Neuronal stem cell (in vitro differentiated cells): Measurements from ENCODE around the gene OTP. TPM values are rescaled to one million over a fixed set of nuclear protein-coding genes. Genes with fewer than 3 reads are reported as not detected.

Source experiments
- DNase-seq: peaks from one replicate; pipeline ENCODE4 v3.0.0-alpha.2; 2013; ENCODE audit warnings: low spot score
- H2AFZ ChIP-seq: one replicate; pipeline ENCODE4 v1.6.1; 2013; ENCODE audit warnings: mild to moderate bottlenecking, low read length, inconsistent platforms
- H2AK5ac ChIP-seq: 2 replicates; pipeline ENCODE4 v1.6.1; 2013; ENCODE audit warnings: low read depth, mild to moderate bottlenecking, inconsistent platforms, low read length, moderate library complexity, mixed read lengths
- H2BK120ac ChIP-seq: 2 replicates; pipeline ENCODE4 v1.6.1; 2013; ENCODE audit warnings: low read depth, mild to moderate bottlenecking, inconsistent platforms, low read length, moderate library complexity, mixed read lengths
- H2BK12ac ChIP-seq: one replicate; pipeline ENCODE4 v1.6.1; 2013; ENCODE audit warnings: low read length, inconsistent platforms
- H2BK15ac ChIP-seq: 2 replicates; pipeline ENCODE4 v1.6.1; 2013; ENCODE audit warnings: mild to moderate bottlenecking, low read length, inconsistent platforms, mixed read lengths
- H2BK5ac ChIP-seq: one replicate; pipeline ENCODE4 v1.6.1; 2013; ENCODE audit warnings: inconsistent platforms, mild to moderate bottlenecking, low read length, moderate library complexity
- H3K14ac ChIP-seq: one replicate; pipeline ENCODE4 v1.6.1; 2013; ENCODE audit warnings: low read length, inconsistent platforms
- H3K18ac ChIP-seq: 2 replicates; pipeline ENCODE4 v1.6.1; 2013; ENCODE audit warnings: low read length, inconsistent platforms
- H3K23ac ChIP-seq: 2 replicates; pipeline ENCODE4 v1.6.1; 2013; ENCODE audit warnings: low read depth, mild to moderate bottlenecking, mixed read lengths, low read length, inconsistent platforms; ENCODE audit not compliant: poor library complexity
- H3K27ac ChIP-seq: replicated peaks from 3 replicates; pipeline ENCODE4 v1.5.1; 2013; ENCODE audit warnings: low read length, inconsistent platforms
- H3K27me3 ChIP-seq, 3 experiments: 2 replicates each; pipeline ENCODE4 v1.6.1; 2013; ENCODE audit warnings: low read length in 3 of 3, mild to moderate bottlenecking in 2 of 3, inconsistent platforms in 1 of 3, low read depth in 1 of 3, mixed read lengths in 1 of 3, moderate library complexity in 1 of 3; ENCODE audit not compliant: control insufficient read depth in 3 of 3, insufficient read depth in 3 of 3
- H3K36me3 ChIP-seq, 2 donors: replicated peaks in 1 of 2; 2 replicates each; pipeline ENCODE4 v1.6.1; 2013; ENCODE audit warnings: low read length in 2 of 2; ENCODE audit not compliant: control insufficient read depth in 2 of 2, insufficient read depth in 2 of 2
- H3K4ac ChIP-seq: 2 replicates; pipeline ENCODE4 v1.6.1; 2013; ENCODE audit warnings: inconsistent platforms, mild to moderate bottlenecking, low read length, moderate library complexity
- H3K4me1 ChIP-seq, 2 donors: 1 replicate in 1 of 2; 2 replicates in 1 of 2; pipeline ENCODE4 v1.6.1; 2013; ENCODE audit warnings: low read length in 2 of 2, low read depth in 1 of 2; ENCODE audit not compliant: control insufficient read depth in 2 of 2, insufficient read depth in 1 of 2
- H3K4me2 ChIP-seq: one replicate; pipeline ENCODE4 v1.6.1; 2013; ENCODE audit warnings: mild to moderate bottlenecking, low read length, inconsistent platforms; ENCODE audit not compliant: insufficient read depth, poor library complexity, severe bottlenecking
- H3K4me3 ChIP-seq, 2 donors: 2 replicates each; pipeline ENCODE4 v1.5.1; 2013; ENCODE audit warnings: low read length in 2 of 2, mild to moderate bottlenecking in 2 of 2, inconsistent platforms in 1 of 2, moderate library complexity in 1 of 2
- H3K79me1 ChIP-seq: one replicate; pipeline ENCODE4 v1.6.1; 2013; ENCODE audit warnings: low read depth, mild to moderate bottlenecking, inconsistent platforms, low read length, moderate library complexity
- H3K9ac ChIP-seq: one replicate; pipeline ENCODE4 v1.6.1; 2013; ENCODE audit warnings: mild to moderate bottlenecking, low read depth, low read length, inconsistent platforms; ENCODE audit not compliant: poor library complexity
- H3K9me3 ChIP-seq, 2 donors: replicated peaks in 1 of 2; 2 replicates each; pipeline versions ENCODE3 to v1.6.1; 2013; ENCODE audit warnings: low read length in 2 of 2, mild to moderate bottlenecking in 2 of 2, inconsistent platforms in 1 of 2, low read depth in 1 of 2, mixed read lengths in 1 of 2, moderate library complexity in 1 of 2; ENCODE audit not compliant: control insufficient read depth in 2 of 2, insufficient read depth in 1 of 2
- H4K8ac ChIP-seq: one replicate; pipeline ENCODE4 v1.6.1; 2013; ENCODE audit warnings: low read depth, mild to moderate bottlenecking, inconsistent platforms, low read length, moderate library complexity
- H4K91ac ChIP-seq: one replicate; pipeline ENCODE4 v1.6.1; 2013; ENCODE audit warnings: low read length, low read depth, mild to moderate bottlenecking, inconsistent platforms; ENCODE audit not compliant: poor library complexity
- WGBS, 2 donors: extraction: QIAGEN DNeasy Blood & Tissue Kit; methylation state at CpG; one replicate each; pipeline ENCODE4 v1.1.7; 2013; ENCODE audit warnings: missing lambda C conversion rate in 2 of 2, mixed read lengths in 1 of 2; ENCODE audit not compliant: insufficient read length in 2 of 2, insufficient replicate concordance in 1 of 2; ENCODE audit errors: extremely low coverage in 2 of 2; 5-methylcytosine and 5-hydroxymethylcytosine counted together
- polyA plus RNA-seq, 2 experiments: library from polyadenylated mRNA; stranded (reverse); fragments of 200-250 nt; gene quantifications; one replicate each; pipeline ENCODE4 v1.2.3, GENCODE V29; 2013

Gene OTP
- 0.13 TPM for polyA plus RNA-seq (2013, experiment 1 of 2)
- polyA plus RNA-seq (2013, experiment 2 of 2), result 0.10 TPM

DNA sequence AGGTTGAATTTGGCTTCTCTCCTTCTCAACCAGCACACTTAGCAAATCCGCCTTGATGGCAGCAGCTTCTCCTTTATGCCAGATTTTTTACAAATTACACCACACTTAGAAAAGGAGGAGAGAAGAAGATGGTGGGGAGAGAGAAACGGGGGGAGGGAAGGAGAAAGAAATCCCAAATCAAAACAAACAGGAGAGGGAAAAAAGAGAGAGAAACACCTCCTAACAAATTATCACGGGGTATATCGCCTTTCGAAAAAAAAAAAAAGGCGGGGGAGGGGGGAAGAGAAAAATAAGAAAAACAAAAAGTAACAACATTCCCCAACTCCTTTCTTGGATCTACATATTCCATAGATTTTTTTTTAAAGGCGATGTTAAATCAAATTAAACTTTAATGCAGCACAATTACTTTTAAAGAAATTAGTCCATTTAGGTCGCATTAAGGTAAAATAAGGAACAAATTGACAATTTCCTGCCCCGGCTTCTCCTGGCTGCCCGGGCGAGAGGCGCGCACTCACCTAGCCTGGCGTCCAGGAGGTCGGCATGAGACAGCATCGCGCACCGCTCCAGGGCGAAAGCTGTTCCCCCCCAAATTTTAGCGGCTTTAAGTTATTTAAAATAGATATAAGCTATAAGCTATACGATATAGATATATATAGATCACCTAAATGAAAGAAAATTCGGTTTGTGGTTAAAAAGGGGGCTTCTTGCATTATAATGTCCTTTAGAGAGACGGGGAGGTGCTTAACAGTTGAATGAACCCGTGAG lies at the start of gene OTP:
OTP (minus strand) TSS at position 716 of the 765 bp plus-strand sequence; CDS start at position 552, 164 bp downstream.
- peak within 1 kb of the TSS; percentile 46 for H3K4me2 ChIP-seq
- no peak within 1 kb of the TSS for H4K8ac ChIP-seq
- H2AFZ ChIP-seq, result peak within 1 kb of the TSS; percentile 87
- no peak within 1 kb of the TSS for H2BK15ac ChIP-seq
- H3K23ac ChIP-seq, result peak within 1 kb of the TSS; percentile 71
- no peak within 1 kb of the TSS for H3K27ac ChIP-seq
- no peak within 1 kb of the TSS for H2BK120ac ChIP-seq
- no peaks in the 10 kb centered on the region for H3K36me3 ChIP-seq
- no peak within 1 kb of the TSS for H2AK5ac ChIP-seq
- no peak within 1 kb of the TSS for H2BK5ac ChIP-seq
- H3K9me3 ChIP-seq, result peaks cover 0 to 1% of the 10 kb centered on the region in 2 donors
- H3K14ac ChIP-seq, result no peak within 1 kb of the TSS
- peak within 1 kb of the TSS; percentile 14 to 67 for H3K4me3 ChIP-seq
- H3K27me3 ChIP-seq, result peaks cover 35 to 100% (median 79%) of the 10 kb centered on the region in 3 experiments
- no peaks in the 10 kb centered on the region for H3K79me1 ChIP-seq
- no peak within 1 kb of the TSS for H3K4ac ChIP-seq
- no CpG with 5 or more reads among the region's 24 CpGs for WGBS, 2 donors
- H4K91ac ChIP-seq, result no peak within 1 kb of the TSS
- H3K9ac ChIP-seq, result peak within 1 kb of the TSS; percentile 24
- no peak for DNase-seq
- H2BK12ac ChIP-seq, result peak within 1 kb of the TSS; percentile 36
- H3K18ac ChIP-seq, result peak within 1 kb of the TSS; percentile 84
- H3K4me1 ChIP-seq, result peaks cover 7 to 11% of the 10 kb centered on the region in 2 donors

- H3K9ac ChIP-seq, result no peak overlapping the region
- H3K4me3 ChIP-seq, result no peak overlapping the region
Measured at GRCh38 chr5:77683171-77683732, 44.7 kb upstream of the OTP start.

GRCh38 chr5:77670526-77670925 lies 32.0 kb upstream of the OTP start:
- H3K23ac ChIP-seq, result no peak overlapping the region
- no CpG with 5 or more reads among the region's 3 CpGs for WGBS, 2 donors
- no peak for DNase-seq

More at GRCh38 chr5:77683171-77683732, 44.7 kb upstream of the OTP start:
- Histone ChIP-seq H3K14ac (no peak overlapping the region), H2AK5ac (no peak overlapping the region), H4K8ac (no peak overlapping the region), H3K4me1 (peaks cover 0 to 2% of the 10 kb centered on the region in 2 donors), H3K27me3 (no peaks in the 10 kb centered on the region), H3K18ac (no peak overlapping the region), H2BK12ac (no peak overlapping the region), H2BK15ac (no peak overlapping the region), H4K91ac (no peak overlapping the region), H3K23ac (no peak overlapping the region), H2BK5ac (no peak overlapping the region), H2BK120ac (no peak overlapping the region), H3K79me1 (no peaks in the 10 kb centered on the region), H3K9me3 (no peaks in the 10 kb centered on the region), H2AFZ (no peak overlapping the region), H3K4ac (no peak overlapping the region), H3K27ac (no peak overlapping the region), H3K36me3 (peaks cover 1 to 8% of the 10 kb centered on the region in 2 donors), H3K4me2 (no peak overlapping the region)
- DNase-seq, result no peak
- WGBS, 2 donors, result no CpG with 5 or more reads among the region's 6 CpGs

GRCh38 chr5:77669677-77670076 lies 31.2 kb upstream of the OTP start:
- peaks cover 0 to 75% (median 0%) of the 10 kb centered on the region in 3 experiments for H3K27me3 ChIP-seq
- H3K27ac ChIP-seq, result no peak overlapping the region
- H3K18ac ChIP-seq, result no peak overlapping the region
- H2BK5ac ChIP-seq, result no peak overlapping the region
- no peak overlapping the region for H2AFZ ChIP-seq
- H2BK120ac ChIP-seq, result no peak overlapping the region
- H3K4me1 ChIP-seq, result peaks cover 0 to 3% of the 10 kb centered on the region in 2 donors
- H3K4me2 ChIP-seq, result no peak overlapping the region
- H2BK15ac ChIP-seq, result no peak overlapping the region
- no peak overlapping the region for H4K8ac ChIP-seq
- H3K14ac ChIP-seq, result no peak overlapping the region
- H2AK5ac ChIP-seq, result no peak overlapping the region
- no peak overlapping the region for H3K23ac ChIP-seq
- H3K9ac ChIP-seq, result no peak overlapping the region
- H3K79me1 ChIP-seq, result no peaks in the 10 kb centered on the region
- H4K91ac ChIP-seq, result no peak overlapping the region
- H3K9me3 ChIP-seq, result no peaks in the 10 kb centered on the region
- H3K4me3 ChIP-seq, result no peak overlapping the region
- H3K36me3 ChIP-seq, result no peaks in the 10 kb centered on the region
- no peak for DNase-seq
- H3K4ac ChIP-seq, result no peak overlapping the region
- H2BK12ac ChIP-seq, result no peak overlapping the region
- WGBS, 2 donors, result no CpG with 5 or more reads among the region's 1 CpG

More at GRCh38 chr5:77670526-77670925, 32.0 kb upstream of the OTP start:
- Histone ChIP-seq H4K8ac (no peak overlapping the region), H3K36me3 (no peaks in the 10 kb centered on the region), H4K91ac (no peak overlapping the region), H3K18ac (no peak overlapping the region), H3K4me1 (peaks cover 0 to 3% of the 10 kb centered on the region in 2 donors), H2BK120ac (no peak overlapping the region), H3K4ac (no peak overlapping the region), H3K9ac (no peak overlapping the region), H3K9me3 (no peaks in the 10 kb centered on the region), H3K79me1 (no peaks in the 10 kb centered on the region), H3K27ac (no peak overlapping the region), H2AFZ (no peak overlapping the region), H2BK12ac (no peak overlapping the region), H3K14ac (no peak overlapping the region), H2BK15ac (no peak overlapping the region), H2BK5ac (no peak overlapping the region), H2AK5ac (no peak overlapping the region), H3K27me3 (peaks cover 0 to 71% (median 0%) of the 10 kb centered on the region in 3 experiments), H3K4me3 (no peak overlapping the region), H3K4me2 (no peak overlapping the region)
